Left ventricle myocardium inferior (tissue), 1 donor: ENCODE data around the gene MYO9A. TPM values are rescaled to one million over a fixed set of nuclear protein-coding genes. Genes with fewer than 3 reads are reported as not detected.
A peak's percentile ranks its signal among the peaks of the same experiment; 100 is the strongest.
"Not testable (repeated sequence)": the region's sequence is repeated elsewhere in the genome, so short reads cannot be mapped to it uniquely, and the experiment has no call there.

Experiments
- DNase-seq: peaks from one replicate; pipeline ENCODE4 v3.0.0-alpha.2; 2020
- H3K27ac ChIP-seq: fragments of 200-600 bp; replicated peaks from 2 replicates; pipeline ENCODE4 v1.8.0; 2021
- H3K27me3 ChIP-seq: fragments of 200-600 bp; 2 replicates; pipeline ENCODE4 v1.8.0; 2021; ENCODE audit warnings: low read depth
- H3K36me3 ChIP-seq: fragments of 200-600 bp; 2 replicates; pipeline ENCODE4 v1.8.0; 2021
- H3K4me1 ChIP-seq: fragments of 200-600 bp; 2 replicates; pipeline ENCODE4 v1.8.0; 2021
- H3K4me3 ChIP-seq: fragments of 200-600 bp; 2 replicates; pipeline ENCODE4 v1.8.0; 2021; ENCODE audit warnings: mild to moderate bottlenecking, moderate library complexity
- H3K9me3 ChIP-seq: fragments of 200-600 bp; replicated peaks from 2 replicates; pipeline ENCODE4 v1.8.0; 2021
- intact Hi-C: fragments of 100-400 bp; cut with micrococcal nuclease; formaldehyde crosslinking; loops from one replicate; pipeline ENCODE4 v1.11.0; 2022
- total RNA-seq: library from RNA; stranded (reverse); fragmentation: NEBNext Ultra II Directional; extraction: Animal tissue kit (Norgen Biotek cat#: 25700); gene quantifications from one replicate; pipeline ENCODE4 v1.2.1, GENCODE V29; 2021
- TF ChIP-seq, protein P1 (sequence below): fragments of 200-600 bp; IDR thresholded peaks from 2 replicates; pipeline ENCODE4 v1.8.0; 2021; ENCODE audit warnings: antibody characterized with exemption, mild to moderate bottlenecking, borderline replicate concordance
- donor health status: DM: no; HTN: yes; CAD: no; lungs with severe emphysema.

Gene MYO9A
- total RNA-seq, 1 donor from 2014 or later, result 22.5 TPM

DNA sequence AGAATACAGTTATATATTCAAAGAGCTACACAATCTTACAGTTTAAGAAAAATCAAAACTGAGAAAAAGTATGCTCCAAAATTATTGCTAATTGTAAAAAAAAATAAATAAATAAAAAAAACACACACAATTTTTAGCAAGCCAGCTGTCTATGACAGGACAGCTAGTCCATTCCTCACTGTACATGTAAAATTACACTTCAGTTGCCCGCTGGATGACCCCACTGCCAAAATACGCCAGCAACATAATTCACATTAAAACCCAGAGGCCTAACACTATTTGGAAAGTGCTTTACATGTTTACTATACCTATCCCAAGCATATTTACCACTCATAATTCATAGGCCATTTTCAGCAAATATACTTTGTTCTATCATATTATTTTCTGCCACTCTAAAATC lies 5.8 kb downstream of the MYO9A start:
- Histone ChIP-seq H3K27ac (peak overlapping the region; percentile 53), H3K9me3 (no peaks in the 10 kb centered on the region), H3K4me3 (no peak overlapping the region), H3K4me1 (peaks cover 73% of the 10 kb centered on the region), H3K36me3 (no peaks in the 10 kb centered on the region), H3K27me3 (no peaks in the 10 kb centered on the region)
- TF ChIP-seq, protein P1, sequence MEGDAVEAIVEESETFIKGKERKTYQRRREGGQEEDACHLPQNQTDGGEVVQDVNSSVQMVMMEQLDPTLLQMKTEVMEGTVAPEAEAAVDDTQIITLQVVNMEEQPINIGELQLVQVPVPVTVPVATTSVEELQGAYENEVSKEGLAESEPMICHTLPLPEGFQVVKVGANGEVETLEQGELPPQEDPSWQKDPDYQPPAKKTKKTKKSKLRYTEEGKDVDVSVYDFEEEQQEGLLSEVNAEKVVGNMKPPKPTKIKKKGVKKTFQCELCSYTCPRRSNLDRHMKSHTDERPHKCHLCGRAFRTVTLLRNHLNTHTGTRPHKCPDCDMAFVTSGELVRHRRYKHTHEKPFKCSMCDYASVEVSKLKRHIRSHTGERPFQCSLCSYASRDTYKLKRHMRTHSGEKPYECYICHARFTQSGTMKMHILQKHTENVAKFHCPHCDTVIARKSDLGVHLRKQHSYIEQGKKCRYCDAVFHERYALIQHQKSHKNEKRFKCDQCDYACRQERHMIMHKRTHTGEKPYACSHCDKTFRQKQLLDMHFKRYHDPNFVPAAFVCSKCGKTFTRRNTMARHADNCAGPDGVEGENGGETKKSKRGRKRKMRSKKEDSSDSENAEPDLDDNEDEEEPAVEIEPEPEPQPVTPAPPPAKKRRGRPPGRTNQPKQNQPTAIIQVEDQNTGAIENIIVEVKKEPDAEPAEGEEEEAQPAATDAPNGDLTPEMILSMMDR, result no peak
- DNase-seq, result no peak
- intact Hi-C loops, result no loop called here

- Histone ChIP-seq H3K9me3 (no peaks in the 10 kb centered on the region), H3K27me3 (no peaks in the 10 kb centered on the region), H3K4me1 (peaks cover 66% of the 10 kb centered on the region), H3K36me3 (no peaks in the 10 kb centered on the region), H3K4me3 (no peak overlapping the region), H3K27ac (no peak overlapping the region)
- no peak for DNase-seq
- TF ChIP-seq, protein P1, result no peak
- intact Hi-C loops, result no loop called here
Observed at GRCh38 chr15:72110355-72110754, 7.6 kb downstream of the MYO9A start.

- no peaks in the 10 kb centered on the region for H3K36me3 ChIP-seq
- H3K27ac ChIP-seq, result no peak overlapping the region
- TF ChIP-seq, protein P1, result no peak
- H3K9me3 ChIP-seq, result no peaks in the 10 kb centered on the region
- DNase-seq, result no peak
- H3K27me3 ChIP-seq, result no peaks in the 10 kb centered on the region
- H3K4me1 ChIP-seq, result peaks cover 51% of the 10 kb centered on the region
- intact Hi-C loops, result no loop called here
- no peak overlapping the region for H3K4me3 ChIP-seq
Observed at GRCh38 chr15:72106068-72106467, 11.9 kb downstream of the MYO9A start.

DNA sequence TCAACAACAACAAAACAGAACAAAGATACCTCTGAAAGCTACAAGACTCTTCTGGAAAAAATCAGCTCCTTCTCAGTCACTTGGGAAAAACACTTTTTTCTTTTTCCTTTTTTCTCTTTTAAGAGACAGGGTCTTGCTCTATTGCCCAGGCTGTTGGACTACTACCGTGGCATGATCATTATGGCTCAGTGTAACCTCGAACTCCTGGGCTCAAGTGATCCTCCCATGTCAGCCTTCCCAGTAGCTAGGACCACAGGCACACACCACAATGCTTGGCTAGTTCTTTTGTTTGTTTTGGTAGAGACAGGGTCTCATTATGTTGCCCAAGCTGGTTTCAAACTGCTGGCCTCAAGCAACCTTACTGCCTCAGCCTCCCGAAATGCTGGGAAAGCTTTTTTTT lies 12.8 kb downstream of the MYO9A start:
- intact Hi-C loops, result no loop called here
- Histone ChIP-seq H3K9me3 (no peaks in the 10 kb centered on the region), H3K27ac (no peak overlapping the region), H3K36me3 (no peaks in the 10 kb centered on the region), H3K27me3 (no peaks in the 10 kb centered on the region), H3K4me1 (peaks cover 51% of the 10 kb centered on the region), H3K4me3 (no peak overlapping the region)
- TF ChIP-seq, protein P1, result no peak
- DNase-seq, result no peak

DNA sequence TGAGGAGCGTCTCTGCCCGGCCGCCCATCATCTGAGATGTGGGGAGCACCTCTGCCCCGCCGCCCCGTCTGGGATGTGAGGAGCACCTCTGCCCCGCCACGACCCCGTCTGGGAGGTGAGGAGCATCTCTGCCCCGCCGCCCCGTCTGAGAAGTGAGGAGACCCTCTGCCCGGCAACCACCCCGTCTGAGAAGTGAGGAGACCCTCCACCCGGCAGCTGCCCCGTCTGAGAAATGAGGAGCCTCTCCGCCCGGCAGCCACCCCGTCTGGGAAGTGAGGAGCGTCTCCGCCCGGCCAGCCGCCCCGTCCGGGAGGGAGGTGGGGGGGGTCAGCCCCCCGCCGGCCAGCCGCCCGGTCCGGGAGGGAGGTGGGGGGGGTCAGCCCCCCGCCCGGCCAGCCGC lies 17.4 kb downstream of the MYO9A start:
- H3K4me3 ChIP-seq, H3K27ac ChIP-seq, H3K9me3 ChIP-seq, intact Hi-C loops, H3K27me3 ChIP-seq, H3K36me3 ChIP-seq, DNase-seq: not testable (repeated sequence)
- peaks cover 22% of the 10 kb centered on the region for H3K4me1 ChIP-seq

GRCh38 chr15:72099155-72099554 lies 18.8 kb downstream of the MYO9A start:
- no peaks in the 10 kb centered on the region for H3K9me3 ChIP-seq
- peaks cover 6% of the 10 kb centered on the region for H3K36me3 ChIP-seq
- intact Hi-C loops, result no loop called here
- no peak for DNase-seq
- no peak overlapping the region for H3K4me3 ChIP-seq
- H3K4me1 ChIP-seq, result peaks cover 15% of the 10 kb centered on the region
- TF ChIP-seq, protein P1, result no peak
- no peak overlapping the region for H3K27ac ChIP-seq
- no peaks in the 10 kb centered on the region for H3K27me3 ChIP-seq
